ENCODE data around the gene ETV6. TPM values are rescaled to one million over a fixed set of nuclear protein-coding genes. Genes with fewer than 3 reads are reported as not detected.
"Not testable (repeated sequence)": the region's sequence is repeated elsewhere in the genome, so short reads cannot be mapped to it uniquely, and the experiment has no call there.

The ETV6 gene
- total and polyA plus RNA-seq, 3 donors from 2014 or later, result 7.8 to 20.9 (median 16.3) TPM

- H3K36me3 ChIP-seq (ENCODE audit: low read depth, missing control alignments), result no peaks in the 10 kb centered on the region
- DNase-seq, result no peak
- H3K27ac ChIP-seq, result no peak overlapping the region
- no peaks in the 10 kb centered on the region for H3K9me3 ChIP-seq
- WGBS, 2 donors, result 72 to 89% methylated on average over 2 of the region's 2 CpGs
- H3K27me3 ChIP-seq, result no peaks in the 10 kb centered on the region
- no peaks in the 10 kb centered on the region for H3K4me1 ChIP-seq
- TF ChIP-seq CTCF (IDR thresholded peaks at IDR 0.05) (no peak), POLR2A (IDR thresholded peaks at IDR 0.05) (no peak)
- intact Hi-C loops (cut with DNase I; ENCODE audit: low total_unique reads), result no loop called here
- H3K4me3 ChIP-seq, result no peak overlapping the region
Measured at GRCh38 chr12:11681207-11681606, 31.7 kb downstream of the ETV6 start.

GRCh38 chr12:11681695-11682094 is 32.2 kb downstream of the ETV6 start:
- DNase-seq; H3K36me3 ChIP-seq (ENCODE audit: low read depth, missing control alignments); H3K9me3 ChIP-seq; H3K4me1 ChIP-seq; H3K4me3 ChIP-seq; intact Hi-C loops (cut with DNase I; ENCODE audit: low total_unique reads); H3K27ac ChIP-seq; H3K27me3 ChIP-seq: not testable (repeated sequence)
- 92 to 97% methylated on average over 3 of the region's 3 CpGs for WGBS, 2 donors

GRCh38 chr12:11684393-11684792 is 34.9 kb downstream of the ETV6 start:
- 71 to 81% methylated on average over 3 of the region's 3 CpGs for WGBS, 2 donors
- H3K27ac ChIP-seq, result no peak overlapping the region

GRCh38 chr12:11684811-11685210 is 35.3 kb downstream of the ETV6 start:
- no peaks in the 10 kb centered on the region for H3K4me1 ChIP-seq
- intact Hi-C loops (cut with DNase I; ENCODE audit: low total_unique reads), result no loop called here
- no peak overlapping the region for H3K27ac ChIP-seq
- no peak overlapping the region for H3K4me3 ChIP-seq
- WGBS, 2 donors, result 90 to 99% methylated on average over 7 of the region's 7 CpGs
- TF ChIP-seq POLR2A (IDR thresholded peaks at IDR 0.05) (no peak), CTCF (IDR thresholded peaks at IDR 0.05) (no peak)
- H3K27me3 ChIP-seq, result no peaks in the 10 kb centered on the region
- H3K36me3 ChIP-seq (ENCODE audit: low read depth, missing control alignments), result no peaks in the 10 kb centered on the region
- no peaks in the 10 kb centered on the region for H3K9me3 ChIP-seq
- no peak for DNase-seq

More at GRCh38 chr12:11684393-11684792, 34.9 kb downstream of the ETV6 start:
- no peak for TF ChIP-seq CTCF (IDR thresholded peaks at IDR 0.05)
- TF ChIP-seq POLR2A (IDR thresholded peaks at IDR 0.05), result no peak
- Histone ChIP-seq H3K4me1 (no peaks in the 10 kb centered on the region), H3K9me3 (no peaks in the 10 kb centered on the region), H3K36me3 (ENCODE audit: low read depth, missing control alignments) (no peaks in the 10 kb centered on the region), H3K27me3 (no peaks in the 10 kb centered on the region), H3K4me3 (no peak overlapping the region)
- intact Hi-C loops (cut with DNase I; ENCODE audit: low total_unique reads), result no loop called here
- no peak for DNase-seq

GRCh38 chr12:11685316-11685715 is 35.8 kb downstream of the ETV6 start:
- no peak overlapping the region for H3K27ac ChIP-seq
- no peaks in the 10 kb centered on the region for H3K27me3 ChIP-seq
- H3K9me3 ChIP-seq, result no peaks in the 10 kb centered on the region
- H3K4me3 ChIP-seq, result no peak overlapping the region
- H3K4me1 ChIP-seq, result no peaks in the 10 kb centered on the region
- H3K36me3 ChIP-seq (ENCODE audit: low read depth, missing control alignments), result no peaks in the 10 kb centered on the region
- TF ChIP-seq CTCF (IDR thresholded peaks at IDR 0.05), result no peak
- 79 to 82% methylated on average over 3 of the region's 3 CpGs for WGBS, 2 donors
- intact Hi-C loops (cut with DNase I; ENCODE audit: low total_unique reads), result no loop called here
- no peak for DNase-seq

All from testis (tissue), 3 donors.